NCI-H128 (cell line): Measurements from ENCODE around the gene FATE1.
"Not testable (repeated sequence)": the region's sequence is repeated elsewhere in the genome, so short reads cannot be mapped to it uniquely, and the experiment has no call there.

Source experiments
- DNase-seq: peaks from one replicate; lab custom pipeline; 2025; ENCODE audit not compliant: unreplicated experiment; lab: John Stamatoyannopoulos, UW

Gene FATE1, protein sequence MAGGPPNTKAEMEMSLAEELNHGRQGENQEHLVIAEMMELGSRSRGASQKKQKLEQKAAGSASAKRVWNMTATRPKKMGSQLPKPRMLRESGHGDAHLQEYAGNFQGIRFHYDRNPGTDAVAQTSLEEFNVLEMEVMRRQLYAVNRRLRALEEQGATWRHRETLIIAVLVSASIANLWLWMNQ

GRCh38 chrX:151715752-151716151, at the start of gene FATE1:
Gene FATE1 (plus strand): TSS chrX:151716035. CDS start chrX:151716120, 85 bp downstream.
- no peak for DNase-seq

GRCh38 chrX:151675121-151675746, 40.6 kb upstream of the FATE1 start:
- no peak for DNase-seq

GRCh38 chrX:151676196-151676595, 39.6 kb upstream of the FATE1 start:
- DNase-seq: no peak

- no peak for DNase-seq
These were observed 35.9 kb upstream of the FATE1 start for GRCh38 chrX:151679798-151680402.

DNA sequence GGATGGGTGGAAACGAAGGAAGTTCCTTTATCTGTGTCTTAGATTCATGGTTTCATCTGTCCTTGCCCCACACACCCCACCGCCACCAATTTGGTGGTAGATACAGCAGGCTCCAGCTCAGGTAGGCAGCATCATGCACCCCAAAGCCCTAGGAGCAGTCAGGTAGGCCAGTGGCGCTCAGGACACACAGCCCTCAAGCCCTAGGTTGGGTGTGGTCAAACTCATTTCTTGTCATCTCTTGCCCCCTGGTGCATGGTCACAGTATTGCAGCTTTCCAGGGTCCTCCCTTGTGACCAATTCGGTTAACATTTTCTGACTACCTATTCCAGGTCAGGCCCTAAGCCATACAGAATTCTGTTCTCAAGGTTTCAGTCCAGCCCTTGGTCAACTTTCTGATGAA, 35.0 kb upstream of the FATE1 start:
- no peak for DNase-seq

DNA sequence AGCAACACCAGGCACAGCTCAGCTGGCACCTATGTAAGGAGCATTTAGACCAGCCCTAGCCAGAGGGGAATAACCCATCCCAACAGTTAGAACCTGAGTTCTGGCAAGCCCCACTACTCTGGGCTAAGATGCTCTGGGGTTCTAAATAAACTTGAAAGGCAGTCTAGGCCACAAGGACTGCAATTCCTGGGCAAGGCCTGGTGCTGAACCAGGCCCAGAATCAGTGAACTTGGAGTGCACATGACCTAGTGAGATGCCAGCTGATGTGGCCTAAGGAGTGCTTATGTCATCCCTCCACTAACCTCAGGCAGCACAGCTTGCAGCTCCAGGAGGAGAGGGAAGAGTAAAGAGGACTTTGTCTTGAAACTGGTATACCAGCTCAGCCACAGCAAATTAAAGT, 28.2 kb upstream of the FATE1 start:
- DNase-seq: no peak

GRCh38 chrX:151688695-151689094, 27.1 kb upstream of the FATE1 start:
- DNase-seq: no peak

DNA sequence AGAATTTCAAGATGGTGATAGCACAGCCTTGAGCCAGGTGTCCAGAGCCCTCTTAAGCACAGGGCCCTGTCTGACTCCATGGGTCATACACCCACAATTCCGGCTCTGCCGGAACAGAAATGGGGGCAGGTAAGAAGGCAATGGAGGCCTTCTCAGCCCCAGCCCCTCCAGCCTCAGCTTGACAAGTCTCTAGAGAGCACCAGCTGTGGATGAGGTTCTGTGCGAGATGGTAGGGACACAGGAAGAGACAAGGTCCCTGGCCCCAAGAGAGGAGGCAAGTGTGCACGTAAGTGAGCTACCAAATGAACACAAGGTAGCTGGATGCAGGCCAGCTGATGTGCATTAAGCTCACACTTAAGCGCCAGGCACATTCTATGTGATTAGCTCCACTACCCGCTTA, 23.0 kb upstream of the FATE1 start:
- DNase-seq: no peak

DNA sequence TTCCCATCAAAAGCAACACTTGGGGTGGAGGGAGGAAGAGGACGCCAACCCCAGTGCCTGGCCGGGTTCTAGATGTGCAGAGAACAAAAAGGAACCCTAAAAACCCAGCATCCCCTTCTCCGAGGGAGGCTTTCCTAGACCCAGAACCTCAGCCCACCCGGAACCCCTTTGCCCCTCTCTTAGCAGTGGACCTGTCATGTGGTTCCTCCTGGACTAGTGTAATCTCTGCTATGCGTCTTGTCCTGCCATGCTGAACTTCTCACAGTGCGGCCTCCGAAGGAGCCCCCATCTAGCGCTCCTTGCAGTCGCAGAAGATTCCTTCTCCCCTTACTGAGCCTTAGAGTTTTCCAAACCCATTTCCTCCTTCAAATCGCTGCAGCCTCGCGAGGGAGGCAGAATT, 21.7 kb upstream of the FATE1 start:
- no peak for DNase-seq

GRCh38 chrX:151694661-151695582, 20.9 kb upstream of the FATE1 start, which contains the start of gene PRRG3:
Gene PRRG3 (plus strand): TSS chrX:151695458. CDS start chrX:151698815, 3,357 bp downstream.
- no peak for DNase-seq

DNA sequence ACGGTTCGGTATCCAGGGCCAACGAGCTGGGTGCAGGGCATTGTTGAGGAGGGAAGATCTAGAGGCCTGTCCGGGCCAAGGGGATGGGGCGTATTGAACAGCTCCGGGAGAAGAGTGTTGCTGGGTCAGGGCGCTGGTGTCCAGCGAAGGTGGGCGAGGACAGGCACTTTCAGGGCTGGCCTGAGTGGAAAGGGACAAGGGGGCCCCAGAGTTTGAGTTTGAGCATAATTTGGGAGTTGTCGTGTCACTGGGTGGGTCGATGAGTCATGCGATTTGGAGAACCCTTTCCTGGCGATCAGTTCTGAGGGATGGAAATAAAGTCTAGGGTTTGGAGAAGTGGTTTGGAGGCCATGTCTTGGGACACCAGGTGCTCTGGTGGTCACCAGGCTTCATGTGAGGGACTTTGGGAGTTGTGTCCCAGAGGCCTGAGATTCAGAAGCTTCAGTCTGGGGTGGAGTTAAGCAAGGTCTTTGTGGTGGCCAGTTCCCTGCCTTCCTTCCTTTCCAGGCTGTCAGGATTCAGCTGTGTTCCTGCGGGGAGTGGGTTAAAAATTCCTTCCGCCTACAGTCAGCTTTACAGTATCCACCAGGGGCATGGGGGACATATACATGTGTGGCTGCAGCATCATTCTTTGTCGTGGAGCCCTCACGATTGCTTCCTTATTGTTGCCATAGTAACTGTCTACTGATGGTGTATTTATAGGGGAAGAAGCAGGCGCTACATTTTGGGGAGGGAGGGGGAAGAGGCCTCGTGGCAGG, 20.1 kb upstream of the FATE1 start:
- DNase-seq: no peak

DNA sequence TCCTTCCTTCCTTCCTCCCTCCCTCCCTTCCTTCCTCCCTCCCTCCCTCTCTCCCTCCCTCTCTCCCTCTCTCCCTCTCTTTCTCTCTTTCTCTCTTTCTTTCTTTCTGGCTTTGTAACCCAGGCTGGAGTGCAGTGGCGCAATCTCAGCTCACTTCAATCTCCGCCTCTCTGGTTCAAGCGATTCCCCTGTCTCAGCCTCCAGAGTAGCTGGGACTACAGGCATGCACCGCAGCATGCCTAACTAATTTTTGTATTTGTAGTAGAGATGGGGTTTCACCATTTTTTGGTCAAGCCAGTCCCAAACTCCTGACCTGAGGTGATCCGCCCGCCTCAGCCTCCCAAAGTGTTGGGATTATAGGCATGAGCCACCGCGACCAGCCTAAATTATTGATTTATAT, 18.8 kb upstream of the FATE1 start:
- not testable (repeated sequence) for DNase-seq

GRCh38 chrX:151697522-151697921, 18.3 kb upstream of the FATE1 start:
- no peak for DNase-seq

- no peak for DNase-seq
These were observed 17.4 kb upstream of the FATE1 start for GRCh38 chrX:151698485-151698884.

GRCh38 chrX:151699746-151700145, 16.1 kb upstream of the FATE1 start:
- DNase-seq: no peak

DNA sequence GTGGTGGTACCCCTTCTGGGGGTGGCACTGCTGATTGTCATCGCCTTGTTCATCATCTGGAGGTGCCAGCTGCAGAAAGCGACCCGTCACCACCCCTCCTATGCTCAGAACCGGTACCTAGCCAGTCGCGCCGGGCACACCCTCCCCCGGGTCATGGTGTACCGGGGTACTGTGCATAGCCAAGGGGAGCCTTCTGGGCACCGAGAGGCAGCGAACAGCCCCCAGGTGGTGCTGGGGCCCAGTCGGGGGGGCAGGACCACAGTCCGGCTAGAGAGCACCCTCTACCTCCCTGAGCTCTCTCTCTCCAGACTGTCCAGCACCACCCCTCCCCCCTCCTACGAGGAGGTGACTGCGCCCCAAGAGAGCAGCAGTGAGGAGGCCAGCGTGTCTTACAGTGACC, 15.3 kb upstream of the FATE1 start:
- no peak for DNase-seq

DNA sequence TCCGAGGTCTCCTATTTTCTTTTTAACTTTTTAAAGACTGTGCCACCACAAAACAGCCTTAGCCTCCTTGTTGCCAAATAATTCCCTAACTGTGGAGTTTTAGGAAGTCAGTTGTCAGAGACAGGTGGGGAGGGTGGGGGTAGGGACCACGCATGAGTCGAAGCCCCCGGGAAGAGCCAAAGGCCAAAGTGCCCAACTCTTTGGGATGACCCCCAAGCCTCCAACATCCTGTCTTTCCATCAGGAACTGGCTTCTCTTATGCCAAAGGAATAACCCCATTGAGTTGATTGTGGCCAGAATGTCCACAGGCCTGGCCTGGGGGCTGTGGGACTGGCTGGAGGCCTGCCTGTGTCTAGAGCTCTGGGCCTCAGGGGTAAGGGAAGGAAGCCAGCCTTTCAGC, 14.8 kb upstream of the FATE1 start:
- no peak for DNase-seq

- DNase-seq: no peak
These were observed 14.3 kb upstream of the FATE1 start for GRCh38 chrX:151701531-151701930.

DNA sequence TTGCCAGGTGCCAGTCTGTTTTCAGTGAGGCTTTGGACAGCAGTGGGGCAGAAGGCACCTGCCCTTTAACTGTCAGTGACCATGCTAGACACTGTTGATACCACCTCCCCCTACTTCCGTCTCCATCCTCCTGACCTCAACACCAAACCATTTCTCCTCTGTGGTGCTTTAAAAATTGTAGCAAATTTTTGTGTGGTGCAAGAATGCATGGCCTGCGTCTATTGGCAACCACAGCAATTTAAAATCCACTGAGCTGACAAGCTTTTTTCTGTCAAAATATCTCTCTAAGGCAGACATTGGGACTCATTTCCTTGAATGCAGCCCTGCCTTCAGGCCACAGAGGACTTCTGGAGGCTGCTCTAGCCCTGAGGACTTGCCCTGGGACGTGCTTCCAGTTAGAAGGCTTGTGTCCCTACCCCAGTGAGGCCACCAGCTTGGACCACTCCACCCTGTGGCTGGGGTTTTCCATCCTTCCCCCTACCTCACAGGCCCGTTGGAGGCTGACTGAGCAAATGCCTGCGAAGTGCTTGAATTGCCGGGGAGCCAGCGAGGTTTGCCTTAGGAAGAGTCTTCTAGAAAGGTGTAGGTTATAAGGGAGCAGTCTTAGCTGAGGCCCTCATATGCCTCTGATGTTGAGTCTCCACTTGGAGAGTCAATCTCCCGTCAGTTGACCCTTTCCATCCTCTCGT, 13.7 kb upstream of the FATE1 start:
- DNase-seq: no peak

GRCh38 chrX:151702741-151703340, 13.0 kb upstream of the FATE1 start:
- DNase-seq: no peak
